Natural killer cell (primary cell): ENCODE measurements around the gene SLCO3A1. TPM values are rescaled to one million over a fixed set of nuclear protein-coding genes. Genes with fewer than 3 reads are reported as not detected.

Source experiments
- ATAC-seq, 3 donors: fragments of 150-1000 bp in 2 of 3; fragments of 200-7000 bp in 1 of 3; cut with Tn5 transposase; 1 replicate in 1 of 3; 2 replicates in 2 of 3; pipeline ENCODE4 v1.10.0; 2021; ENCODE audit warnings: mild to moderate bottlenecking in 2 of 3, moderate library complexity in 2 of 3
- DNase-seq, 2 donors: peaks; one replicate each; pipeline versions ENCODE4 v3.0.0 to v3.0.0-alpha.2; 2013 to 2021; ENCODE audit warnings: mixed read lengths in 1 of 2
- H3K27ac ChIP-seq: one replicate; pipeline ENCODE4 v1.5.1; 2013; ENCODE audit warnings: mild to moderate bottlenecking, low read length
- H3K27me3 ChIP-seq: one replicate; pipeline ENCODE4 v1.6.1; 2013; ENCODE audit warnings: low read length; ENCODE audit not compliant: control insufficient read depth, insufficient read depth
- H3K36me3 ChIP-seq: one replicate; pipeline ENCODE4 v1.6.1; 2013; ENCODE audit warnings: low read length; ENCODE audit not compliant: control insufficient read depth, insufficient read depth
- H3K4me1 ChIP-seq: one replicate; pipeline ENCODE4 v1.6.1; 2013; ENCODE audit warnings: low read length; ENCODE audit not compliant: control insufficient read depth, insufficient read depth
- H3K4me3 ChIP-seq: one replicate; pipeline ENCODE4 v1.5.1; 2013; ENCODE audit warnings: low read length
- H3K9me3 ChIP-seq: one replicate; pipeline ENCODE4 v1.6.1; 2013; ENCODE audit warnings: low read length; ENCODE audit not compliant: control insufficient read depth, insufficient read depth
- H3K27ac Mint-ChIP-seq, 2 donors: one replicate each; pipeline ENCODE4 v1.8.0; 2022; ENCODE audit warnings: mild to moderate bottlenecking in 2 of 2, mixed read lengths in 2 of 2, moderate library complexity in 1 of 2
- H3K27me3 Mint-ChIP-seq, 2 donors: one replicate each; pipeline ENCODE4 v1.8.0; 2022; ENCODE audit warnings: low read depth in 2 of 2, mixed read lengths in 2 of 2
- H3K36me3 Mint-ChIP-seq: one replicate; pipeline ENCODE4 v1.8.0; 2022; ENCODE audit warnings: mixed read lengths
- H3K4me1 Mint-ChIP-seq, 2 donors: one replicate each; pipeline ENCODE4 v1.8.0; 2022; ENCODE audit warnings: mixed read lengths in 2 of 2
- H3K4me3 Mint-ChIP-seq: one replicate; pipeline ENCODE4 v1.8.0; 2022; ENCODE audit warnings: mild to moderate bottlenecking, moderate library complexity, mixed read lengths
- H3K9me3 Mint-ChIP-seq, 2 donors: one replicate each; pipeline ENCODE4 v1.8.0; 2022; ENCODE audit warnings: mixed read lengths in 2 of 2
- CTCF ChIP-seq: fragments of 200-600 bp; IDR thresholded peaks from one replicate; pipeline ENCODE4 v1.8.0; 2022; ENCODE audit warnings: antibody characterized with exemption
- WGBS: methylation state at CpG from one replicate; pipeline ENCODE4 v1.1.7; 2013; ENCODE audit warnings: missing lambda C conversion rate; ENCODE audit not compliant: insufficient coverage; 5-methylcytosine and 5-hydroxymethylcytosine counted together
- intact Hi-C: fragments of 100-400 bp; cut with micrococcal nuclease; formaldehyde crosslinking; loops from one replicate; pipeline ENCODE4 v1.14.2; 2022
- total RNA-seq, 4 donors: library from RNA; stranded (reverse); fragments of 120-200 nt in 1 of 4; gene quantifications; one replicate each; pipeline versions ENCODE4 v1.2.3 to v1.2.4, GENCODE V29; 2013 to 2022

The SLCO3A1 gene
- total RNA-seq, 3 donors from 2014 or later (not counting 1 experiment from before 2014, with no cell fraction given) = 48.5 to 73.5 (median 68.8) TPM

DNA sequence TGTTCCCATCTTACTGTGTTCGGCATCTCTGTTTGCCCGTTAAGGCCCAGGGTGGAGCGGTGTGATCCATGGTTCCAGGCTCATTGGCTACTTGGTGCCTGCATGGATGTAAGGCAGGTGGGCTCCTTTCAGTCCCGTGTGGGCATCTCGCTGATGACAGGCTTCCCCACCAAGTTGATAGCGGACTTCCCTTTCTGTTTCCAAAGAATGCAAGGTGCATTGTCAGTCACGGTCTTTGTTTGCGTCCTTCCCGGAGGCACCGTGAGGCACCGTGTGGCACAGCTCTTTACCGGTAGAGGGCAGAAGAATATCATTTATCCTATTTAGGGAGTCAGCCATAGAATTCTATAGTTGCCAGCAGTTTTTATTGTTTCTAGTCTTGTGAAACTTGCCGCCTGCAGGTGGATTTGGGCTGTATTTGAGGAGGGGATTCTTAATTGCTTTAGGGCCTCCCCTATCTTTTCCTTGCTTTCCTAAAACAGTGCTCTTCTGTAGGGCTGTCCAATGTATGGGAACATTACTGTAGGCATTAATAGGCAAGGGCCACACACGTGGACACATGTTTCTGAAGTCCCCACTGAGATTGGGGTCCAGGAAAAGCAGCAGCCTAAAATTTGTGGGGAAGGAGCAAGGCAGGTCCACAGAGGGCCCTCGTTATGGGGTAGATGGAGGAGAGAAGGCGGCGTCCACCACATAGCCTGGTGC lies 244.1 kb downstream of the SLCO3A1 start:
- H3K36me3 ChIP-seq = no peaks in the 10 kb centered on the region
- Mint-ChIP-seq H3K4me3 (peak overlapping the region; percentile 65), H3K4me1 (peaks cover 73 to 74% of the 10 kb centered on the region in 2 donors), H3K9me3 (no peaks in the 10 kb centered on the region), H3K27me3 (no peaks in the 10 kb centered on the region), H3K27ac (peak overlapping the region; percentile 73 to 91), H3K36me3 (no peaks in the 10 kb centered on the region)
- no peaks in the 10 kb centered on the region for H3K27me3 ChIP-seq
- no peaks in the 10 kb centered on the region for H3K9me3 ChIP-seq
- no peak overlapping the region for H3K27ac ChIP-seq
- intact Hi-C loops = loop anchor here (1.0 to 5.0 kb wide), 3 partner anchors 129 to 617 kb away; no protein-coding TSS in a partner anchor
- DNase-seq = peak; percentile 28 to 70
- peak; percentile 80 for TF ChIP-seq CTCF
- 45% methylated on average over 17 of the region's 17 CpGs for WGBS
- H3K4me3 ChIP-seq = no peak overlapping the region
- peak; percentile 54 to 60 (median 55) for ATAC-seq
- H3K4me1 ChIP-seq = peaks cover 51% of the 10 kb centered on the region

GRCh38 chr15:92098869-92099268 lies 245.4 kb downstream of the SLCO3A1 start:
- H3K4me3 ChIP-seq = no peak overlapping the region
- DNase-seq = no peak
- H3K27me3 Mint-ChIP-seq = no peaks in the 10 kb centered on the region
- H3K4me1 Mint-ChIP-seq = peaks cover 70 to 73% of the 10 kb centered on the region in 2 donors
- H3K27ac ChIP-seq = no peak overlapping the region
- no peak for TF ChIP-seq CTCF
- H3K27me3 ChIP-seq = no peaks in the 10 kb centered on the region
- no peaks in the 10 kb centered on the region for H3K36me3 Mint-ChIP-seq
- no peaks in the 10 kb centered on the region for H3K9me3 ChIP-seq
- H3K4me3 Mint-ChIP-seq = no peak overlapping the region
- WGBS = 94% methylated on average over 5 of the region's 5 CpGs
- no peaks in the 10 kb centered on the region for H3K36me3 ChIP-seq
- intact Hi-C loops = loop anchor here (5.0 kb wide), 1 partner anchor 242 kb away; no protein-coding TSS in a partner anchor
- H3K9me3 Mint-ChIP-seq = no peaks in the 10 kb centered on the region
- no peak for ATAC-seq
- no peak overlapping the region for H3K27ac Mint-ChIP-seq
- peaks cover 51% of the 10 kb centered on the region for H3K4me1 ChIP-seq

DNA sequence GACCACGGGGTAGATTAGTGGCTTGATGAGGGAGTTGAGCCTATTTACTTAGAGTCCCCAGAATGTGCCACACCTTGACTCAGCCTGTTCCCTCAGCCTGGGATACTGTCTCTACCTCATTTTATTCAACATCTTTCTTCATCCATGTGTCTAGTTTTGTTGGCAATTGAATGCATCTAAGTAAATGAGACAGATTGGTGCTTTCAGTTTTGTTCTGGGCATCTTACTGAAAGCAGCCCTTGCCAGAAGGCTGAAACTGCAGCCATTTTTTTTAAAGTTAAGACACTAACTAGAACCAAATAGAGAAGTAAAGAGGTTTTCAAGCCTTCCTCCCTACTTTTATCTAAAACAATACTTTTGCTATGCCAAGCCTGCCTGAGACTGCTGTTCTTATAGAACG lies 246.8 kb downstream of the SLCO3A1 start:
- no peak for TF ChIP-seq CTCF
- H3K4me1 ChIP-seq = peaks cover 44% of the 10 kb centered on the region

More for the DNA sequence above, 246.8 kb downstream of the SLCO3A1 start:
- Mint-ChIP-seq H3K9me3 (no peaks in the 10 kb centered on the region), H3K27me3 (no peaks in the 10 kb centered on the region), H3K4me3 (peak overlapping the region; percentile 21), H3K27ac (peak overlapping the region; percentile 32 to 92), H3K4me1 (peaks cover 62 to 65% of the 10 kb centered on the region in 2 donors), H3K36me3 (no peaks in the 10 kb centered on the region)
- Histone ChIP-seq H3K27me3 (no peaks in the 10 kb centered on the region), H3K36me3 (no peaks in the 10 kb centered on the region), H3K9me3 (no peaks in the 10 kb centered on the region), H3K27ac (no peak overlapping the region), H3K4me3 (no peak overlapping the region)
- 83% methylated on average over 1 of the region's 2 CpGs for WGBS
- intact Hi-C loops = no loop called here
- DNase-seq (no peak), ATAC-seq (no peak)
